CD4-positive, alpha-beta T cell treated with Interleukin-6 at 100 ng/mL for 8 hours (primary cell): Measurements from ENCODE around the gene ISM1.
A peak's percentile ranks its signal among the peaks of the same experiment; 100 is the strongest.

Experiments
- DNase-seq: peaks from one replicate; pipeline ENCODE4 v3.0.0-alpha.2; 2020; ENCODE audit warnings: mixed read lengths, low spot score

The ISM1 gene

DNA sequence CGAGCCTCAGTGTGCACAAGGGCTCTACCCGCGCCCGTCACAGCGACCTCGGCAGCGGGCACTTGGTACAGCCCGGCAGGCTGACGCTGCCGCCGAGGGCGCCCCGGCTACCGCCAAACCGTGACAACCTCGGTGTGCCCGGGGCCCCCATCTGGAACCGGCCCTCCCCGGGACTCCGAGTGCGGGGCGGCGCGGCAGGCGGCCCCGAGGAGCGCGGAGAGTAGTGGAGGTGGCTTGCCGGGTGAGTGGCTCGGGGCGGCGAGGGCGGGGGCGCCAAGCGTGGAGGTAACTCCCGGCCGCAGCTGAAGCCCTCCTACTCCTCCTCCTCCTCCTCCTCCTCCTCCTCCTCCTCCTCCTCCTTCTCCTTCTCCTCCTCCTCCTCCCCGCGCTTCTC, at the start of gene ISM1:
Gene ISM1 (plus strand): TSS at position 371 of the 394 bp plus-strand sequence. CDS start 503 bp downstream, outside the sequence.
- DNase-seq: peak; percentile 3

DNA sequence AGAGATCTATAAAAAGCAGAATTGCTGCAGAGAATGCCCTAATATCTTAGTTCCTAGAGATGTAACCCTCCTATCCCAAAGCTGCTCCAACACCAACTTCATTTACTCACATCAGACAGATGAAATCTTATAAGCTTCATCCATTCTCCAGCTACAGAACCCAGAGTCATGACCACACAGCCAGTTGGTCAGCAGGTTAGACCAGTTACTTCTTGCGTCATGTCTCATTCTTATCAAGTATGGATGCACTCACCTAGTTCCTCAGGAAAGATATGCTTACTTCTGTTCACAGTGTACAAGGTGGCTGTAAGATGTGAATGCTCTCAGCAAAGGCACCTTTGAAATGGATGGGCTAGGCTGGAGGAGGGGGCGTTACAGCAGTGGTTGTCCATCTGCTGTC, 47.9 kb upstream of the ISM1 start:
- no peak for DNase-seq

DNA sequence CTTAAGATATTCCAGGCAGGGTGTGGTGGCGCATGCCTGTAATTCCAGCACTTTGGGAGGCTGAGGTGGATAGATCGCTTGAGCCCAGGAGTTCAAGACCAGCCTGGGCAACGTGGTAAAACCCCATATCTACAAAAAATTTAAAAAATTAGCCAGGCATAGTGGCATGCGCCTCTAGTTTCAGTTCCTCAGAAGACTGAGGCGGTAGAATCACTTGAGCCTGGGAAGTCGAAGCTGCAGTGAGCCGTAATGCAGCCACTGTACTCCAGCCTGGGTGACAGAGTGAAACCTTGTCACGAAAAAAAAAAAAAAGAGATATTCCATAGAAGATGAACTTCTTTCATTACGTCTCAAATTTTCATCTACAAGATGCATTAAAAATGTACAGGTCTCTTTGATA, 46.7 kb upstream of the ISM1 start:
- DNase-seq: no peak

DNA sequence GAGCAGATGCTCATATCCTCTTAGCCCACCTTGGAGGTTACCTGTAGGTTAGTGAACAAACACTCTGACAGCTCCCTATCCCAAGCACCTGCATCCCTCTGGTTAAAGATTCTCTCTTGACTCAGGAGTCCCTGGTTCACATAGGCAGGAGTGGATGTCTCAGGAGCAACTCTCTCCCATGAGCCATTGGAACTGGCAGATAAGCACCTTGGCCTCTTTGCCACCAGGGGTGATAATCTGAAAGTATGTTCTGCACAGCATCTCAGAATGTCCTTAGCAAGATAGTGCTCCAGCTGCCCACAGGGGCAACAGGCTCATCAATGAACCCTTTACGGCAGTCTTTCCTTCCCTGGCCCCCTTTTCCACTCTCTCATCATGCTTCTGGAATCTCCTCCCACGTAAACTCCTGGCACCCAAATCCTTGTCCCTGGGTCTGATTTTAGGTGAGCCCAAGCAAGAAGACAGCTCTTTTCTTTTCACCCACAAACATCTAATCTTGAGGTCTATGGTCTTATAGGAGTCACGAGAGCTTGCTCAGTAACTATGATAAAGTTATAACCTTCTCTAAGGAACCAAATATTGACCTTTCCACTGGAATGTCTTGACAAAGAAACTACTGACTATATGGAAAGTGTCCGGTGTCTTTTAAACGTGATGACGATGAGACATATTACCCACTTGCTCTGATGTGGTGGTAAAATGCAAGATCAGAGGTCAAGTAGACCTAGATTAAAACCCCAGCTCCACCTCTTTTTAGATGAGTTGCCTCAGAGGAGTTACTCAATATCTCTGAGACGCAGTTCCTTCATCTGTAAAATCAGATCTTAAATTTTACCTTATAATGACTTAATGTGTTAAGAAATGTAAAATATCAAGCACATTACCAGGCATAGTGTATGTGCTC, 39.8 kb upstream of the ISM1 start:
- no peak for DNase-seq

DNA sequence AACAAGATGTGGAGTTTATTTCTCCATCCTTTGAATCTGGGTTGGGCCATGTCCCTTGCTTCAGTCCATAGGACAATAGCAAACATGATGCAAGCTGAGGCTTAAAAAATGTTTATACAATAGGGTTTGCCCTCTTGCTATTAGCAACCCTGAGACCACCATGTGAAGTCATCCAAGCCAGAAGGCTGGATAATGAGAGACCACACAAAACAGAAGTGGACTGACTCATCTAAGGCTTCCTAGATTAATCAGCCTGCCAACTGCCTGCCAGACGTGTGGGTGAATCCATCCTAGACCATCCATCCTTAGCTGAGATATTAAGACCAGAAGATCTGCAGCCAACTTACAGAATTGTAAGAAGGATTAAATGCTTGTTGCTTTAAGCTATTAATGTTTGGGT, 38.1 kb upstream of the ISM1 start:
- DNase-seq: no peak

DNA sequence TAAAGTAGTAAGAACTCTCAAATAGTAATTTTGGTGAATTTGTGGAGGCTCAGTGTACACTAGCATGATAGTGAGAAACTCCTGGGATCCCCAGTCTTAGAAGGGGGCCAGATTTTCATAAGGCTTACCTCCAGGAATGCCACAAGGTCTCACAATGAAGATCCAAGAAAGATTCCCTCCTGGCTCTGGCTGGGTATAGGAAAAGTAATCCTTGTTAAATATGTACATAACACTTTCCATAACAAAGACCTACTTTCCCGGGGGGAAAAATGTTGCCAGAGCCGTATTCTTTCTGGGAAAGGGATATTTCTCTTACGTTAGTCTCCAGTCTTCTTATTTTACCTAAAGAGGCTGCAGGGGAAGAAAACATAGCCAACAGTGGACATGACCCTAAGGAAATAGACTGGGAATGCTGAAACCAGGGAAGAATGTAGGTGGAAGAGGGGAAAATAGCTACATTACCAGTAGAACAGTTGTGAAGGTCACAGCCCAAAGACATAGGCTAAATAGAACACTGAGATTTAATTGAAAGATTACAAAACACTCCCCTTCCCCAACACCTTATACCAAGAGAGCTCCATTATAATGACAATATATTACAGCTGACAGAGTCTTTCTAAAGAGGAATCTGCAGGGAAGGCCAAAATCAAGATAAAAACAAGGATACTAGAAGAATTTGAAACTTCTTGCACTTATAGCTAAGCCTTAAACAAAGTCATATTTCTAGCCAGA, 34.9 kb upstream of the ISM1 start:
- no peak for DNase-seq

DNA sequence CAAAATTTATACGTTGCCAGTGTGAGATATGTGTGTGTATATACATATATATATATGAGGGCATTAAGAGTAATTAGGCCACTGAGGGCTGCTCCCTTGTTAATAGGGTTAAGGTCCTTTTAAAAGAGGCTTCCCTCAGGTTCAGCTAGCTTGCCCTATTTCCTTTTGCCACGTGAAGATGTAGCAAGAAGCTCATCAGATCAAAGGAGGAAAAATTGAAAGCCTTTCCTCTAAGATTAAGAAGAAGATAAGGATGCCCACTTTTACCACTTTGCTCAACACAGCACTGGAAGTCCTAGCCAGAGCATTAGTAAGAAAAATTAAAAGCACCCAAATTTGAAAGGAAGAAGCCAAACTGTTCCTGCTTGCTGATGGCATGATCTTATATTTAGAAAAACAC, 33.2 kb upstream of the ISM1 start:
- no peak for DNase-seq

DNA sequence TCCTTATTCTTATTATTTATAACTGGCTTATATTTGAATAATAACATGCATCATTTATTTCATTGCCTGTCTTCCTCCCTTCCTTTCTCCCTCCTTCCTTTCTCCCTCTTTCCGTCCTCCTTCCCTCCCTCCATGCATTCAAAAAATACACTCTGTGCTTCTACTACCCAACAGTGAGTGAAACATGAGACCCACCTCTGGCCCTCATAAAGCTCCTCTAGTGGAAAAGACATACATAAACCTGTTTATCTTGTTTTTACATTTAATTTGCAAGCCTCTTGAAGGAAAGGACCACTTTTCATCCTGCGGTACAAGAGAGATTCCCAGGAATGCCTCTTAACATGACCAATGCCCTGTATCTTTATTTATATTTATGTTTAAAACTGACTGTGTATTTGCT, 21.8 kb upstream of the ISM1 start:
- no peak for DNase-seq

DNA sequence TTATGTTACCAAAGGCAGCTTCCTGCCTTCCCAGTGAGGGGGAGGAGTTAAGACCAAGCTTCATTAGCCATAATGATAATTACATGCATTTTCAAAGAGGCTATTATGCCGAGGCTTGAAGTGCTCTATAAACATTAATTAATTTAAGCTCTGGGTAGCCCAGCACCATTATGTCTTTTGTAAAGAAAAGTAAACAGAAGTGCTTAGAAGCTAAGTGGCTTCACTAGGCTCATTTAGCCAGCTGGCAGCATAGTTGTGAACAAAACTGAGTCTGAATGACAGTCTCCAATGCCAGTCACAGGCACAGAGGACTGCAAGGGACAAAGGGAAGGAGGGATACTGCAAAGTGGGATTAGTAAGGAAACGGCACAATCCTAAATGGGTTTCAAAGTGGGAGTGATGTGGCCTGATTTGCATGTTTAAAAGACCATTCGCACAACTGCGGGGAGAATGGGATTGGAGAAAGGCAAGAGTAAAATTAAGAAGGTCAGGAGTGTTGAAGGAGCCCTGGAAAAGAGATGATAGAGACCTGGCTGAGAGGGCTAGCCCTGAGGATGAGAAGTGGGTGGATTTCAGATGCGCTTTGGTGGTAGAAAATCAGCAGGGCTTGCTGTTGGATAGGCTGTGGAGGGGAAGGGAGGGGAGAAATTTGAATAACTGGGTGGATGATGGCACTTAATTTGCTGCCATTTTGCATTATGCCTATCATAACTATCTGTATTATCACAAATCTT, 20.1 kb upstream of the ISM1 start:
- DNase-seq: no peak

DNA sequence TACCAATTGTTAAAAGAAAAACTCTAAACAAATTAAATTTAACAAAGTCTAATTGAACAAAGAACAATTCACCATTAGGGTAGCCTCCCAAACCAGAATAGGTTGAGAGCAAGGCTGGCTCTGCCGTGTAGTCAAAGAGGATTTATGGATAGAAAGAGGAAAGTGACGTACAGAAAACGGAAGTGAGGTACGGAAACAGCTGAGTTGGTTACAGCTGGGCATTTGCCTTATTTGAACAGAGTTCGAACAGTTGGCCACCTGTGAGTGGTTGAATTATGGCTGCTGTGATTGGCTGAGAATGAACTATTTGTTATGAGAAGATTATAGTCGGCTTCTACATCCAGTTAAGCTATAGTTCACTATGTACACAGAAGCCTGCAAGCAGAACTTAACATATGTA, 18.5 kb upstream of the ISM1 start:
- DNase-seq: no peak

DNA sequence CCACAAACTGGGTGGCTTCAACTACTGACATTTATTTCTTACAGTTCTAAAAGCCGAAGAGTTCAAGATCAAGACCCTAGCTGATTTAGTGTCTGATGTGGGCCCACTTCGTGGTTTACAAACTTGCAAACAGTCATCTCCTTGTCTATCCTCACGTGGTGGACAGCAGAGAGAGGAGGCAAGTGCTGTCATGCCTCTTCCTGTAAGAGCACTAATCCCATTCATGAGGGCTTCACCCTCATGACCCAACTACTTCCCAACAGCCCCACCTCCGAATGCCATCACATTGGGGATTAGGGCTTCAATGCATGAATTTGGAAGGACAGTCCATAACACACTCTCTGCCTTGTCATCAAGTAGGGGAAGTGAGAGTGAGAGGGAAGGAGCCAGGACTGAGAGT, 15.6 kb upstream of the ISM1 start:
- DNase-seq: no peak

DNA sequence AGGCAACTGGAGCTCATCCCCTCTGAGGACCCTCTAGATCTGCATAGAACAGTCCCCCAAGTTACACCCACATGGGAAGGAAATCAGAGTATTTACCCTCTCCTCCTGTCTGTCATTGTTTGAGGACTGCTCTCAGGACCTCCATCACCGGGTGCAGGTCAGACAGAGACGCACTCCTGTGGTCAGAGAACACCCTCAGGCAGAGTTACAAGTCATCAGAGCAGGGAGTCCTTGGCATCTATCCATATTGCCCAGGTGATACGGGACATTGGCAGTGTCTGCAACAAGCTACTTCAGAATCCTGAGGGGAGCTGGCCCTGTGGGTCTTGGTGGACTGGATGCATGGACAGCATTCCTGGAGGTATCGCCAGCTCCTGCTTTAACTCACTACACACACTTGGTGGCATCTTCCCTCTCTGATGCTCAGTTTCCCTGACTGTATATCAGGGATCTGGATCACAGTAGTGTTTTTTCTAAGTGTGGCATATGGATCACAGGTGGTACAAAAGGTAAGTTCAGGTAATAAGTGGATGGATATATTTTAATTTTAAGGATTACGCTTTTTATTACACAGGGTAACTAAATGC, 15.1 kb upstream of the ISM1 start:
- DNase-seq: no peak

DNA sequence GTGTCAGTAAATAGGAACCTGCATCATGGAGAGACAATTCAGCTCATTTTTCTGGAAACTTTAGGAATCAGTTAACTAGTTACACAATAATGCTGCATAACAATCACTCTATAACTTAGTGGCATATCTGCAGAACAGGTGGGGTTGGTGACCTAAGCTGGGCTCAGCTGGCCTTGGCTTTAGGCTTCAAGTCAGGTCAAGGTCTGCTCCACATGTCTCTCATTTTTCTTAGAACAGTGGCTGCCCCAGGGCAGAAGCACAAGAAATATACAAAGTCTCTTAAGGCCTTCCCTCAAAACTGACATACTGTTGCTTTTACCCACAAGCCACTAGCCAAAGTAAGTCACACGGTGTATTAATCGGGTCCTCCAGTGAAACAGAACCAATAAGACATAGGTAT, 14.1 kb upstream of the ISM1 start:
- DNase-seq: no peak

DNA sequence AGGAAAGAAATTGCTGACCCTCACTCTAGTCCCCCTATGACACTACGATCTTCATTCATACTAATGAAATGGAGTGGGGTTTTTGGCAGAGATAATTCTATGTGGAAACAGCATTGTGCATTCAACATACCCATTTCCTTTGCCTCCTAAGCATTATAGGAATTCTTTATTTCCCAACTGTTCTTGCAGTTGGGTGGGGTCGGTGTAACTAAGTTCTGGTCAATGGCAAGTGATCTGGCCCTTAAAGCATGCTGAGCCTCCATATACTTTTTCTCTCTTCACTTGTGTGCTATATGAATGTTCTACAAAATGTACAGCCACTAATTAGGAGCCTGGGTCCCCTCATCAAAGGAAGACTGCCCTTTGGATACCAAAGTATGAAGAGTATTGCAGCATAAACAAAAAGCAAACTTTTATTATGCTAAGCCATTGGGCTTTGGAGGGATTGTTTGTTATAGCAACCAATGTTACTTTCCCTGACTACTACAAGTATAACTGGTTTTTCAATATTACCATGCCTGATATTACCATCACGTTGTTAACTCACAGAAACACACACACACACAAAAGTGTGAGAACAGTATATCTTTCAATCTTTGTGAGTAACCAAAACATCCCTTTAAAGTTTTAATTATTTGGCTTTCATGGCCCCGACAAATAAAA, 9.0 kb upstream of the ISM1 start:
- DNase-seq: no peak

DNA sequence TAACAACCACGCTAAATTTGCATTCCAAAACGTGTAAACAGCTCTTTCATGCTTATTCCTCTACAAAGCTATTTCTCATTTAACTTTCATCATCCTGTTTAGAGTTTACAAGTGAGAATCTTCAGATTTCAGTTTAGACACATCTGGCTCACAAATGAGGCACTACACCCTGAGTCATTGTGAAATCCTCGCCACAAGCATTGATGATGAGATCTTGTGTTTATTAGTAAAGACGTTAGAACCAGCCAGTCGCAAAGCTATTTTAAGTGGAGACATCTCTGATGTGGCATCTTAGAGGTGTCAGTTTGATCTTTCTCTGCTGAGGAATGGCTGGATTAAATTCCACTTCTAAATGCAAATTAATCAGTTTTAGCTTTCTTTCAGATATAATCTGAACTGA, 8.3 kb upstream of the ISM1 start:
- DNase-seq: no peak

DNA sequence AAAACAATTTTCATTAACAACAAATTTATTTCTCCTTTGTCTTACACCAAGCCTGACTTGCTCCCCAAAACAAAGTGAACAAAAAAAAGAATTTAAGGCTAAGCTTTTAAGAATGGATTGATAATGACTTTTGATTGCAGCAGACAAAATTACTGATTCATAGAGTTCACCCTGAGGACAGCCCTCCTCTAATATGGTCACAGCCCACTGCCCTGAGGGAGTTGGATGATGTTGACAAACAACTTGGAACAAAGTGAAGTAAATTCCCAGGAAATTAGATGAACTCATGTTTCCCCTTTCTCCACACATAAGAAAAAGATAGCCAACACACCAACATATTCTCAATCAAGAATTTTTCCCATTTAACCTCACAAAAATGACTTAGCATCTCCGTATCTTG, 7.7 kb upstream of the ISM1 start:
- DNase-seq: no peak

DNA sequence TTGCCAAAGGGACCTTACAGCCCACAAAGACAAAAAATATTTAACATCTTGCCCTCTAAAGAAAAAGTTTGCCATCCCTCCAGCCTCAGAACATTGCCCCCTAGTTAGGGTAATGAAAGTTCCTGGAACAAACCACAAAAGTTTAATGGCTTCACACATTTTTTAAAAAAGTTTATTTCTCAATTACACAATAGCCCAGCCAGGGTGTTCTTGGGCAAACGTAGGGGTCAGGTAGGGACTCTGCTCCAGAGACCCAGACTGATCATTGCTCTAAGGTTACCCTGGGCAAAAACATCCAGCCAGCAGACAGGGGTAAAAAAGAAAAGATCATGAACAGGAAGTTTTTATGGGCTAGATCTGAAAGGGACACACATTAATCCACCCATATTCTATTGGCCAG, 4.5 kb upstream of the ISM1 start:
- DNase-seq: no peak

DNA sequence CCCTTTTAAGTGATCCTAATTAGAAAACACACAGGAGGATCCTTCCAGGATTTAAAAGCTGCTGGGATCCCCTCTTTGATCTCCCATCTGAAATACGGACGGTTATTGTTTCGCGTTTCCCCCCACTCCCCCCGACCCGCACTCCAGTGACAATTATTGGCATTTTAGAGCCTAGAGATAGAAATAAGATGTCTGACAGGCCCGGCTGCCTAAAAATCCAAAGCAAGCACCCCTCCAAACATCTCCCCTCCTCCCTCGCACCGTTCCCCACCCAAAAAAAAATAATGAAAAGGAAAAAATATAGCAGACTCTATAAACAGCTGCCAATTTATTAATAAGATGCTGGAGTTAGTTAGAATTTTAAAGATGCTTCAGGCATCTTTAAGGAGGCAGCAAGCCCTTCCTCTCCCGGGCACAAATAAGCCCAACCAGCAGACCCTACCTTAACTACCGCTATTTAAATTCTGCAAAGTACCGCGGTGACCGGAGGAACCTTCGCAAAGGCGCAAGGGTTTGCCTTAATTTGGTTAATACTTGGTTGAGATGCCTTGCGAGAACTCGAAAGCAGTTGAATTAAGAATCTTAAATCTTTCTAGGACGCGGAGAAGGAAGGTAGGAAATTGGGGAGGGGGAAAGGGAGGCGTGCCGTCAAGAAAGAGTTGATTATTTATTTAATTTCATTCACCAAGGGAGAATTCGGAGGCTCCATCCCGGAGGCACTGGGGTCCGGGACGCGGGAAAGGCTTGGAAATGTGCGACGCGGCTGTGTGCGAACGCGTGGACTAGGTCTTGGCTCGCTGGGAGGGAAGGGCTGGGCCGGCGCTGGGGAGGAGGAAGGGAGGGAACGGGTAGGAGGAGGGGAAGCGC, 1.5 kb upstream of the ISM1 start:
- no peak for DNase-seq

DNA sequence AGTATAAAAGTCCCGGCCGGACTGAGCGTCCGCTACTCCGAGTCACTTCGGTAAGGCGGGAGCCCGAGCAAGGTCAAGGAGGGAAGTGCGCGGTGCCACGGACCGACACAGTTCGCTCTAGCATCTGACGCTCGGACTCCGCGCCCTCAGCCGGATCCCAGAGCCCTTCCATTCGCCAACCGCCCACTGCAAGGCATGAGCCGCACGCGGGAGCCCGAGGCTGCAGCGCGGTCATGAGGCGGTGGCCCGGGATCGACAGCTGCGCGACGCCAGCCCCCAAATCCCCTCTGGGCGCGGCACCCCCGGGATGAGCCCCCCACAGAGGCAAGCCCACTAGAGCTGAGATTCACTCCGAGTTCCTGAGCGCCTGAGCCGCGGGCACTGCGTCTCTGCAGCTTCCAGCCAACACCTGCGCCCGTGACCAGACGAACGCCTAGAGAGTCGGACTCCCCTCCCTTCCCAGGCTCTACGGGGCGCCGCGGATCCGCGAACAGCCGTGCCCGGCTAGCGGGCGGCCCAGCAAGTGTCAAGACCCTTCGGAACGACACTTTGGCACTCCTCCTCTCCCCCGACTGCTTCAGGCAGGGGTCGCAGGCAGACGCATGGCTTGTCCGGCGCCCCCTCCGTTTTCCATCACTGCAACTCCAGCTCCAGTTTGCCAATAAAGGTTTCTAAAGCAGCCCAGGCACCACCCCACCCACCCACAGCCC, 725 bp upstream of the ISM1 start:
- DNase-seq: peak; percentile 2

DNA sequence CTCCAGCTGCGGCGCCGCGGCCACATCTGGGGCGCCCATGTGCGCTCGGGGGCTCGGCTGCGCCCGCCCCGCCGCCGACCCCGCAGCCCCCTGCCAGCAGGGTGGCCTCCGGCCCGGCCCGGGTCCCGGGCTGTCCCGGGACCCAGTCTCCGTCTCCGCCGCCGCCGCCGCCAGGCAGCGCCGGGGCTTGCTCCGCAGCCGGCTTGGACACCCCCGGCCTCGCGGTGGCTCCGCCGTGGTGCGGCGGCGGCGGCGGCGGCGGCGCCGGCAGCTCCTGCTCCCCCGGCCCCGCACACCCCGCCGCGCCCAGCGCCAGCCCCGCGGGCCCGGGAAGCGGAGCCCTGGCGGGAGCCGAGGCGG, 219 bp downstream of the ISM1 start:
- no peak for DNase-seq
